OCI-LY7 (cell line): ENCODE measurements around the gene HCFC1R1. TPM values are rescaled to one million over a fixed set of nuclear protein-coding genes. Genes with fewer than 3 reads are reported as not detected.
"Not testable (repeated sequence)": the region's sequence is repeated elsewhere in the genome, so short reads cannot be mapped to it uniquely, and the experiment has no call there.

Source experiments
- BruUV-seq: library from RNA; stranded (reverse); fragments of 400-500 nt; replicated peaks from 2 replicates; lab custom pipeline; 2021; lab: Mats Ljungman, UMichigan
- CTCF ChIA-PET: fragments of 300-600 bp; sonication (Branson Sonifier 250); formaldehyde crosslinking; loops from one replicate; lab custom pipeline; 2022; ENCODE audit warnings: antibody characterized with exemption; ENCODE audit not compliant: unreplicated experiment; lab: Charles Lee
- POLR2A ChIA-PET: fragments of 300-600 bp; sonication (Branson Sonifier 250); formaldehyde crosslinking; loops from one replicate; lab custom pipeline; 2022; ENCODE audit warnings: antibody characterized with exemption; lab: Charles Lee
- DNase-seq: peaks from one replicate; pipeline ENCODE4 v3.0.0-alpha.2; 2015; ENCODE audit warnings: low spot score
- H2AFZ ChIP-seq: fragments of 200-600 bp; sonication (generic), shearing (Covaris generic); 2 replicates; pipeline ENCODE4 v1.6.1; 2014; ENCODE audit warnings: mild to moderate bottlenecking, antibody characterized with exemption, low read length, moderate library complexity
- H3K27ac ChIP-seq: fragments of 200-600 bp; sonication (generic); 2 replicates; pipeline ENCODE4 v1.5.1; 2014; ENCODE audit warnings: mixed run types, low read depth, mild to moderate bottlenecking, moderate library complexity, low read length, inconsistent platforms; ENCODE audit not compliant: poor library complexity, severe bottlenecking
- H3K36me3 ChIP-seq: fragments of 200-600 bp; sonication (generic); 2 replicates; pipeline ENCODE4 v1.6.1; 2014; ENCODE audit warnings: mild to moderate bottlenecking, antibody characterized with exemption, low read length, moderate library complexity, mixed read lengths; ENCODE audit not compliant: insufficient read depth
- H3K4me1 ChIP-seq: fragments of 200-600 bp; sonication (generic); 2 replicates; pipeline ENCODE4 v1.5.1; 2014; ENCODE audit warnings: mild to moderate bottlenecking, low read length; ENCODE audit not compliant: insufficient read depth, poor library complexity, severe bottlenecking
- H3K4me2 ChIP-seq: fragments of 200-600 bp; sonication (generic); 2 replicates; pipeline ENCODE4 v1.6.1; 2014; ENCODE audit warnings: mild to moderate bottlenecking, low read length
- H3K4me3 ChIP-seq: fragments of 200-600 bp; sonication (generic); 2 replicates; pipeline ENCODE4 v1.5.1; 2014; ENCODE audit warnings: mild to moderate bottlenecking, low read depth, low read length; ENCODE audit not compliant: poor library complexity, severe bottlenecking
- H3K79me2 ChIP-seq: fragments of 200-600 bp; sonication (generic); 2 replicates; pipeline ENCODE4 v1.6.1; 2016; ENCODE audit warnings: low read depth, mild to moderate bottlenecking, low read length, moderate library complexity, mixed read lengths; ENCODE audit not compliant: insufficient read depth
- H3K9me2 ChIP-seq: fragments of 200-600 bp; sonication (generic); 2 replicates; pipeline ENCODE4 v1.6.1; 2016; ENCODE audit warnings: mild to moderate bottlenecking, low read length, mixed read lengths; ENCODE audit not compliant: insufficient read depth
- H3K9me3 ChIP-seq: fragments of 200-600 bp; sonication (generic); 2 replicates; pipeline ENCODE4 v1.6.1; 2014; ENCODE audit warnings: mild to moderate bottlenecking, mixed run types, low read length, mixed read lengths
- H4K20me1 ChIP-seq: fragments of 200-600 bp; sonication (generic); 2 replicates; pipeline ENCODE4 v1.6.1; 2014; ENCODE audit warnings: mild to moderate bottlenecking, antibody characterized with exemption, low read length, moderate library complexity, mixed read lengths; ENCODE audit not compliant: insufficient read depth
- EZH2phosphoT487 ChIP-seq: fragments of 200-600 bp; sonication (generic); IDR thresholded peaks from 2 replicates; pipeline ENCODE4 v1.6.1; 2018; ENCODE audit warnings: low read depth, borderline replicate concordance, mild to moderate bottlenecking, mixed run types, antibody characterized with exemption, low read length, moderate library complexity, mixed read lengths
- intact Hi-C: fragments of 100-400 bp; cut with micrococcal nuclease; formaldehyde crosslinking; loops from one replicate; pipeline ENCODE4 v1.10.0; 2022; ENCODE audit not compliant: unreplicated experiment
- total RNA-seq, 2 experiments: library from RNA; depleted of rRNA in 1 of 2; stranded (reverse); fragments of >200 nt in 1 of 2; shearing (Covaris generic) in 1 of 2; gene quantifications; 2 replicates each; pipeline ENCODE4 v1.2.3, GENCODE V29; 2014 to 2022
- TF ChIP-seq, protein P1 (sequence below): fragments of 200-600 bp; sonication (generic); conservative IDR thresholded peaks from 2 replicates; pipeline ENCODE4 v1.5.1; 2014; ENCODE audit warnings: mild to moderate bottlenecking, antibody characterized with exemption, low read length, moderate library complexity, mixed read lengths

HCFC1R1 gene
- total RNA-seq, 2 experiments from 2014 or later = 29.1 to 39.4 TPM

DNA sequence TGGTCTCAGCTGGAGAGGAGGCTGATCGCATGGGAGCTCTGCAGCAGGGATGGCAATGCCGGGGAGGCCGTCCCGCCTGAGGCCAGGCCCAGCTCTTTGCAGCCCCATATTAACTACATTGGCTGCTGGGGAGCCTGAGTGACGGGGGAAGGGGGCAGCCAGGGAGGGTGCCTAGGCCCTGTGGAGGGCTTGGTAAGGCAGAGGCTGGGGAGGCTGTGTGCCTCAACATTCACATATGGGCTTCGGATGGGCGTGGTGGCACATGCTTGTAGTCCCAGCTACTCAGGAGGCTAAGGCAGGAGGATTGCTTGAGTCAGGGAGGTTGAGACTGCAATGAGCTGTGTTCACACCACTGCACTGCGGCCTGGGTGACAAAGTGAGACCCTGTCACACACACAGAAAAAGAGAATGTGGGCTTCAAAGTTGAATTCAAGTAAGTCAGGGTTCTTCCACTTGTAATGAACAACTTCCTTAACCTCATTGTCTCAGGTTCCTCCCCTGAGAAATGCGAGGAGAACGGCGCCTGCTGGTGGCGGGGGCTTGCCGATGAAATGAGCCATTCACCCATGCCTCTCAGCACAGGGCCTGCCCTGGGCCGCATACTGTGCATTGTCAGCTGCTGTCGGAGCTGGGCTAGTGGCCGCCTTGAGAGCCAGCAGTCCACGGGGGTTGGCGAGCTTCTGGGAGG, 49.0 kb upstream of the HCFC1R1 start:
- H3K9me3 ChIP-seq, H3K4me2 ChIP-seq, H3K9me2 ChIP-seq, H3K4me3 ChIP-seq, H3K27ac ChIP-seq, H3K36me3 ChIP-seq, BruUV-seq, CTCF ChIA-PET, H3K79me2 ChIP-seq, H2AFZ ChIP-seq, POLR2A ChIA-PET, DNase-seq, H4K20me1 ChIP-seq, intact Hi-C loops: not testable (repeated sequence)
- TF ChIP-seq, protein P1, sequence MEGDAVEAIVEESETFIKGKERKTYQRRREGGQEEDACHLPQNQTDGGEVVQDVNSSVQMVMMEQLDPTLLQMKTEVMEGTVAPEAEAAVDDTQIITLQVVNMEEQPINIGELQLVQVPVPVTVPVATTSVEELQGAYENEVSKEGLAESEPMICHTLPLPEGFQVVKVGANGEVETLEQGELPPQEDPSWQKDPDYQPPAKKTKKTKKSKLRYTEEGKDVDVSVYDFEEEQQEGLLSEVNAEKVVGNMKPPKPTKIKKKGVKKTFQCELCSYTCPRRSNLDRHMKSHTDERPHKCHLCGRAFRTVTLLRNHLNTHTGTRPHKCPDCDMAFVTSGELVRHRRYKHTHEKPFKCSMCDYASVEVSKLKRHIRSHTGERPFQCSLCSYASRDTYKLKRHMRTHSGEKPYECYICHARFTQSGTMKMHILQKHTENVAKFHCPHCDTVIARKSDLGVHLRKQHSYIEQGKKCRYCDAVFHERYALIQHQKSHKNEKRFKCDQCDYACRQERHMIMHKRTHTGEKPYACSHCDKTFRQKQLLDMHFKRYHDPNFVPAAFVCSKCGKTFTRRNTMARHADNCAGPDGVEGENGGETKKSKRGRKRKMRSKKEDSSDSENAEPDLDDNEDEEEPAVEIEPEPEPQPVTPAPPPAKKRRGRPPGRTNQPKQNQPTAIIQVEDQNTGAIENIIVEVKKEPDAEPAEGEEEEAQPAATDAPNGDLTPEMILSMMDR = peak; percentile 35; the same call in 1 of the 2 replicates
- peaks cover 22% of the 10 kb centered on the region for H3K4me1 ChIP-seq

DNA sequence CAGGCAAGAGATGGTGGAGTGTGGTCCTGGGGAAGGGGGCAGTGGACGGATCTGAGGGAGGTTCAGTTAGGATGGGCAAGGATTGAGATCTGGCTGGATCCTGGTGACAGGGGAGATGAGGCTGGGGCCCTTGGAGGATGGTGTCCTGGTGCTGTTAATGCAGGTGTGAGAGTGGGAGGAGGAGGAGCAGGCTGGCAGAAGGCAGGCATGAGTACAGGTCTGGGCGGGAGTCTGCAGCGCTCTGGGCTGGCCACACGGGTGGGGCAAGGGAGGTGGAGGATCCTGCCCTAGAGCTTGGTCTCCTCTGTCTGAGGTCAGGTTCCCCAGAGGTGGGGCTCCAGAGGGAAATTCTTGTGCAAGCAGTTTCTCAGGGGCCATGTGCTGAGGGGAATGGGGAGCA, 48.4 kb upstream of the HCFC1R1 start:
- H3K9me3 ChIP-seq, POLR2A ChIA-PET, H3K9me2 ChIP-seq, intact Hi-C loops, H4K20me1 ChIP-seq, H3K79me2 ChIP-seq, DNase-seq, H3K36me3 ChIP-seq, H3K4me2 ChIP-seq, H2AFZ ChIP-seq, CTCF ChIA-PET, H3K4me3 ChIP-seq, BruUV-seq, H3K27ac ChIP-seq: not testable (repeated sequence)
- H3K4me1 ChIP-seq = peaks cover 22% of the 10 kb centered on the region

DNA sequence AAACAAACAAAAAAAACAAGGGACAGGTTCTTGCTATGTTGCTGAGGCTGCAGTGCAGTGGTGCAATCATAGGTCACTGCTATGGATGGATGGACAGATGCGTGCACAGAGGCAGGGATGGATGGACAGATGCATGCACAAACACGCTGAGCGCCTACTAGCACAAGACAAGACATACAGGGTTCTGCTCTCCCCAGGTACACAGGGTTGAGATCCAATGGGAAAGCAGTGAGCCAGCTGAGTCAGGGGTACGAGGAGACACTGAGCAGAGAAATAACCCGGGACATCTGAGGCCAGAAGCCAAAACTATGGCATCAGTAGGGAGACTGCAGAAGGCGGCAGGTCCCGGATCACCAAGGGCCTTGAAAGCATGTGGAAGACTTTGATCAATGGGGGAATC, 47.9 kb upstream of the HCFC1R1 start:
- H3K27ac ChIP-seq = no peak overlapping the region
- H3K36me3 ChIP-seq = no peaks in the 10 kb centered on the region; the same call in 1 of the 2 replicates
- no peaks in the 10 kb centered on the region for H3K79me2 ChIP-seq
- H3K4me2 ChIP-seq = no peak overlapping the region
- TF ChIP-seq, protein P1 = no peak
- TF ChIP-seq EZH2phosphoT487 = no peak
- H3K4me1 ChIP-seq = peaks cover 22% of the 10 kb centered on the region
- H4K20me1 ChIP-seq = no peaks in the 10 kb centered on the region
- H2AFZ ChIP-seq = no peak overlapping the region
- H3K4me3 ChIP-seq = no peak overlapping the region
- ChIA-PET POLR2A (no interaction called here), CTCF (no interaction called here)
- H3K9me3 ChIP-seq = no peaks in the 10 kb centered on the region
- H3K9me2 ChIP-seq = no peaks in the 10 kb centered on the region
- intact Hi-C loops = no loop called here
- no peak for DNase-seq
- no TSS peak for BruUV-seq
